Colonic mucosa (tissue), 4 donors: ENCODE data around the gene ADAMTS17. TPM values are rescaled to one million over a fixed set of nuclear protein-coding genes. Genes with fewer than 3 reads are reported as not detected.

ENCODE experiments used
- DNase-seq: peaks from one replicate; pipeline ENCODE4 v3.0.0-alpha.2; 2020
- H3K27ac ChIP-seq: fragments of 200-600 bp; one replicate; pipeline ENCODE4 v1.8.0; 2021
- H3K27me3 ChIP-seq: fragments of 200-600 bp; one replicate; pipeline ENCODE4 v1.8.0; 2021
- H3K36me3 ChIP-seq: fragments of 200-600 bp; one replicate; pipeline ENCODE4 v1.8.0; 2021
- H3K4me1 ChIP-seq: fragments of 200-600 bp; one replicate; pipeline ENCODE4 v1.8.0; 2021; ENCODE audit warnings: mild to moderate bottlenecking
- H3K4me3 ChIP-seq: fragments of 200-600 bp; one replicate; pipeline ENCODE4 v1.8.0; 2021
- H3K9ac ChIP-seq, 2 donors: one replicate each; pipeline ENCODE4 v1.7.0; 2013; ENCODE audit warnings: control low read depth in 2 of 2, low read depth in 2 of 2, low read length in 2 of 2
- H3K9me3 ChIP-seq: fragments of 200-600 bp; one replicate; pipeline ENCODE4 v1.8.0; 2021
- intact Hi-C: fragments of 100-400 bp; cut with DNase I; formaldehyde crosslinking; loops from one replicate; pipeline ENCODE4 v1.14.1; 2022
- total RNA-seq, 2 donors: library from RNA; stranded (reverse); fragmentation: NEBNext Ultra II Directional in 1 of 2; extraction: Animal tissue kit (Norgen Biotek cat#: 25700) in 1 of 2; gene quantifications; one replicate each; pipeline ENCODE4 v1.2.1, GENCODE V29; 2021
- TF ChIP-seq, protein P1 (sequence below): fragments of 200-600 bp; IDR thresholded peaks from one replicate; pipeline ENCODE4 v1.8.0; 2022; ENCODE audit warnings: antibody characterized with exemption, mild to moderate bottlenecking
- donor health status: healthy.
- donor health status: DM: no; HTN: no; CAD: no.
- donor health status: DM: no; HTN: no; CAD: no.

ADAMTS17 gene
- total RNA-seq, 2 donors from 2014 or later, result 4.2 to 8.3 TPM

DNA sequence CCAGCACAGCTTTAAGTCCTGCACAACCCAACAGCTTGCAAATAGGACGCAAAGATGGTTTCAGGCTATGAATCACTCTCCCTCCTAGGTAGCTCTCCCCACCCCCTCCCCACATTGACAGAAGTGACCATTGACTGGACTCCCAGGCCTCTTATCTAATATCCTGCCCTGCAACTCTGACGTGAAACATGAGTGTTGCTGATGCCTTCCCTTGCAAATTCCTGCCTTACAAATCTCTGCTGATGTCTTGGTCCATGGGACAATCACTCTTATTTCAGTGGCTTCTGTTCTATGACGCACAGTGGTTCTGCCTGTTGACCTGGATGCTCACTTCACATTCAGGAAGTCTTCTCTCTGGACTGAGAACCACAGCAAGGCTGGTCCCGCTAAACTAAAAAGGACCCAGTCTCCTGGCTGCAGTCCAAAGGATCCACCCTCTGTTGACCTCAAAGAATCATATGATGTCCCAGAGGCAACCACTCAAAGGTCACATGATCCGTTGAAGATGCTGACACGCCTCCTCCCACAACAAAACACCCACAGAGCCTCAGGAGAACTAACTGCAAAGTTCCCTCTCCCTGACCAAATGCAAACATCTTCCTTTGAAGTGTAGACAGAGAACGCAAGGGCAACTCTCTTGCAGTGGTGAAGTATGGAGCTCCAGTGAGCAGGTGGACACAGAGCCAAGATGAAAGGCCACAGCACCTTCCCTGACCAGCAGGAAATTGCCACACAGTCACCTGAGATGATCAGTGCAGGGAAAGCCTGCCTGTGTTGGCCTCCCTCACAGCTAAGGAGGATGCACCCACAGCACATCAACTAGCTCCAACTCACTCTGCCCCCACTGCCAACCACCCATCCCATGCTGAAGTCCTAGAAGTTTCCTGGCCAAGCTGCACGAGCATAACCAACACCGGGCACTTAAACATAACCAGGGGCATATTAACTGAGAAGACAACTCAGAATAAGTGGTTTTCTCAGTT, 112.3 kb downstream of the ADAMTS17 start:
- no peaks in the 10 kb centered on the region for H3K4me1 ChIP-seq
- intact Hi-C loops, result no loop called here
- TF ChIP-seq, protein P1, sequence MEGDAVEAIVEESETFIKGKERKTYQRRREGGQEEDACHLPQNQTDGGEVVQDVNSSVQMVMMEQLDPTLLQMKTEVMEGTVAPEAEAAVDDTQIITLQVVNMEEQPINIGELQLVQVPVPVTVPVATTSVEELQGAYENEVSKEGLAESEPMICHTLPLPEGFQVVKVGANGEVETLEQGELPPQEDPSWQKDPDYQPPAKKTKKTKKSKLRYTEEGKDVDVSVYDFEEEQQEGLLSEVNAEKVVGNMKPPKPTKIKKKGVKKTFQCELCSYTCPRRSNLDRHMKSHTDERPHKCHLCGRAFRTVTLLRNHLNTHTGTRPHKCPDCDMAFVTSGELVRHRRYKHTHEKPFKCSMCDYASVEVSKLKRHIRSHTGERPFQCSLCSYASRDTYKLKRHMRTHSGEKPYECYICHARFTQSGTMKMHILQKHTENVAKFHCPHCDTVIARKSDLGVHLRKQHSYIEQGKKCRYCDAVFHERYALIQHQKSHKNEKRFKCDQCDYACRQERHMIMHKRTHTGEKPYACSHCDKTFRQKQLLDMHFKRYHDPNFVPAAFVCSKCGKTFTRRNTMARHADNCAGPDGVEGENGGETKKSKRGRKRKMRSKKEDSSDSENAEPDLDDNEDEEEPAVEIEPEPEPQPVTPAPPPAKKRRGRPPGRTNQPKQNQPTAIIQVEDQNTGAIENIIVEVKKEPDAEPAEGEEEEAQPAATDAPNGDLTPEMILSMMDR, result no peak
- H3K36me3 ChIP-seq, result no peaks in the 10 kb centered on the region
- no peaks in the 10 kb centered on the region for H3K27me3 ChIP-seq
- H3K27ac ChIP-seq, result no peak overlapping the region
- no peaks in the 10 kb centered on the region for H3K9me3 ChIP-seq
- no peak for DNase-seq
- no peak overlapping the region for H3K9ac ChIP-seq
- H3K4me3 ChIP-seq, result no peak overlapping the region

- no peaks in the 10 kb centered on the region for H3K4me1 ChIP-seq
- H3K27ac ChIP-seq, result no peak overlapping the region
- DNase-seq, result no peak
- intact Hi-C loops, result no loop called here
- no peaks in the 10 kb centered on the region for H3K36me3 ChIP-seq
- TF ChIP-seq, protein P1, result no peak
- H3K9ac ChIP-seq, result no peak overlapping the region
- no peaks in the 10 kb centered on the region for H3K9me3 ChIP-seq
- H3K4me3 ChIP-seq, result no peak overlapping the region
- no peaks in the 10 kb centered on the region for H3K27me3 ChIP-seq
Measured at GRCh38 chr15:100227781-100228180, 114.0 kb downstream of the ADAMTS17 start.

GRCh38 chr15:100226107-100226506, 115.7 kb downstream of the ADAMTS17 start:
- Histone ChIP-seq H3K27ac (no peak overlapping the region), H3K4me3 (no peak overlapping the region), H3K9ac (no peak overlapping the region), H3K27me3 (no peaks in the 10 kb centered on the region), H3K9me3 (no peaks in the 10 kb centered on the region), H3K4me1 (no peaks in the 10 kb centered on the region), H3K36me3 (no peaks in the 10 kb centered on the region)
- no peak for DNase-seq
- intact Hi-C loops, result no loop called here
- TF ChIP-seq, protein P1, result no peak

DNA sequence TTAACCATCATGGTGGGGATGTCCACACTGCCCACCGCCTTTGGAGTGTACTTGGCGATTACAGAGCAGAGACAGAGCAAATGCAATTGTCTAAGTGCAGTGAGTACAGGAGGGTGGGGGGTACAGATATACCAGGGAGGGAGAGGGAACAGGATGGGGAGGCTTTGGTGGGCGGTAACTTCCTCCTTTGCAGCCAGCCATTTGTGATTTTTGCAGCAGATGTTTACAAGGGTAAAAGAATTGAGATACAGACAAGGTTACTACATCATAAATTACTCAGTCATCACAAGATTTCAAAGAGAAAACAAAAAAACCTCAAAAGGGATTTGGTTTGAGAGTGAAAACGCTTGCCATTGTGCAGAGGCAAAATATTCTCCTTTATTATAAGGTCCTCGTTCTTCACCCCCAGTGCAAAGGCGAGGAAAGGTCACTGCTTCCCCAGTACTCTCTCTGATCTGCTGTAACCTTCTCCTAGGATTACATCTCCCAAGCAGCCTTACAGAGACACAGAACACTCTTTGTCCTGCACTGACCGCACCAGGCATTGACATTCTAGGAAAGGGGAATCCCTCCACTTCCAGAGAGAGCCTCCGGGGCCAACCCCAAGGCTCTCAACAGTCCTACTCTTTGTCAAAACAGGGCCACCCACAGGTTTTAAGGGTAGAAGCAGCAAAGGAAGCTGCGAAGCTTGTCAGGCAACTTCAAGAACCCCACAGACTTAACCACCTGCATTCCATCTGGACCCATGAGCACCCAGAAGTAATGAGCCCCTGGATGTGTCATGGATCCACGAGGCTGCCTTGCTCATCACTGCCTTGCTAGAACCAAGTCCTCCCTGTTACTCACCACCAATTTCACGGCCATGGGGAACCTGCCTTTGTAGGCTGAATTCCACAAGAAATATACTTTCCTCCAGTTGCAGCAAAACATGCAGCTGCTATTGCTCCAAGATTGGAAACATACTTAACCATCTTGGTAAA, 117.3 kb downstream of the ADAMTS17 start:
- Histone ChIP-seq H3K9ac (no peak overlapping the region), H3K27ac (no peak overlapping the region), H3K4me3 (no peak overlapping the region), H3K36me3 (no peaks in the 10 kb centered on the region), H3K9me3 (no peaks in the 10 kb centered on the region), H3K27me3 (no peaks in the 10 kb centered on the region), H3K4me1 (no peaks in the 10 kb centered on the region)
- intact Hi-C loops, result no loop called here
- DNase-seq, result no peak
- TF ChIP-seq, protein P1, result no peak

GRCh38 chr15:100222349-100222715, 119.4 kb downstream of the ADAMTS17 start:
- Histone ChIP-seq H3K36me3 (no peaks in the 10 kb centered on the region), H3K9me3 (no peaks in the 10 kb centered on the region), H3K9ac (no peak overlapping the region), H3K4me3 (no peak overlapping the region), H3K27me3 (no peaks in the 10 kb centered on the region), H3K4me1 (no peaks in the 10 kb centered on the region), H3K27ac (no peak overlapping the region)
- no peak for DNase-seq
- intact Hi-C loops, result no loop called here
- TF ChIP-seq, protein P1, result no peak
